BLaER1 treated with 17β-estradiol and CSF1 and Interleukin-3, amounts not matched to agents 10 nM and 100 nM (cell line): Measurements from ENCODE around the gene NFATC4.

Experiments used
- H3K27ac ChIP-seq, 11 experiments: shearing (Covaris generic); formaldehyde crosslinking; 2 replicates each; pipeline ENCODE4 v1.8.1; 2022
- H3K27me3 ChIP-seq, 11 experiments: shearing (Covaris generic); formaldehyde crosslinking; 2 replicates each; pipeline ENCODE4 v1.8.1; 2022
- H3K36me3 ChIP-seq, 11 experiments: shearing (Covaris generic); formaldehyde crosslinking; 2 replicates each; pipeline ENCODE4 v1.8.1; 2022
- H3K4me1 ChIP-seq, 10 experiments: shearing (Covaris generic); formaldehyde crosslinking; 2 replicates each; pipeline ENCODE4 v1.8.1; 2022
- H3K4me2 ChIP-seq, 11 experiments: shearing (Covaris generic); formaldehyde crosslinking; 2 replicates each; pipeline ENCODE4 v1.8.1; 2022
- H3K4me3 ChIP-seq, 10 experiments: shearing (Covaris generic); formaldehyde crosslinking; 2 replicates each; pipeline ENCODE4 v1.8.1; 2022
- H3K9ac ChIP-seq, 11 experiments: shearing (Covaris generic); formaldehyde crosslinking; 2 replicates each; pipeline ENCODE4 v1.8.1; 2022
- H3K9me3 ChIP-seq, 11 experiments: shearing (Covaris generic); formaldehyde crosslinking; replicated peaks in 1 of 11; 2 replicates each; pipeline ENCODE4 v1.8.1; 2022
- H4K20me1 ChIP-seq, 11 experiments: shearing (Covaris generic); formaldehyde crosslinking; 2 replicates each; pipeline ENCODE4 v1.8.1; 2022
- Cebpa-rat ChIP-seq, 11 experiments: shearing (Covaris generic); IDR thresholded peaks; 2 replicates each; pipeline ENCODE4 v1.8.1; 2022

The NFATC4 gene

GRCh38 chr14:24329073-24329663 is 38.8 kb upstream of the NFATC4 start:
- H3K9me3 ChIP-seq: no peaks in the 10 kb centered on the region
- H3K4me1 ChIP-seq: peaks cover 75 to 94% (median 88%) of the 10 kb centered on the region in 10 experiments
- H3K36me3 ChIP-seq: no peaks in the 10 kb centered on the region
- peak overlapping the region in 1 of 10 experiments; percentile 23; a peak in 1 of 20 replicates for H3K4me3 ChIP-seq
- peaks cover 20 to 34% (median 26%) of the 10 kb centered on the region in 11 experiments for H3K27me3 ChIP-seq
- peak overlapping the region; percentile 53 to 94 (median 80) for H3K4me2 ChIP-seq
- peaks cover 0 to 14% (median 5%) of the 10 kb centered on the region in 11 experiments; a peak in 9 of 22 replicates for H4K20me1 ChIP-seq
- no peak for TF ChIP-seq Cebpa-rat (IDR thresholded peaks at IDR 0.05)
- H3K9ac ChIP-seq: peak overlapping the region in 8 of 11 experiments; percentile 10 to 46 (median 30); a peak in 7 of 22 replicates
- peak overlapping the region in 8 of 11 experiments; percentile 20 to 60 (median 32); a peak in 11 of 22 replicates for H3K27ac ChIP-seq

GRCh38 chr14:24329736-24330135 is 38.2 kb upstream of the NFATC4 start:
- H3K9me3 ChIP-seq: no peaks in the 10 kb centered on the region
- peaks cover 0 to 20% (median 10%) of the 10 kb centered on the region in 11 experiments; a peak in 10 of 22 replicates for H4K20me1 ChIP-seq
- no peak for TF ChIP-seq Cebpa-rat (IDR thresholded peaks at IDR 0.05)
- H3K4me1 ChIP-seq: peaks cover 80 to 97% (median 89%) of the 10 kb centered on the region in 10 experiments
- peak overlapping the region in 6 of 11 experiments; percentile 20 to 60 (median 40); a peak in 8 of 22 replicates for H3K27ac ChIP-seq
- H3K36me3 ChIP-seq: no peaks in the 10 kb centered on the region
- peak overlapping the region; percentile 53 to 94 (median 80); a peak in 21 of 22 replicates for H3K4me2 ChIP-seq
- peaks cover 25 to 39% (median 32%) of the 10 kb centered on the region in 11 experiments for H3K27me3 ChIP-seq
- no peak overlapping the region for H3K4me3 ChIP-seq
- H3K9ac ChIP-seq: peak overlapping the region in 3 of 11 experiments; percentile 15 to 46 (median 38); a peak in 2 of 22 replicates

- peaks cover 83 to 97% (median 89%) of the 10 kb centered on the region in 10 experiments for H3K4me1 ChIP-seq
- no peaks in the 10 kb centered on the region for H3K9me3 ChIP-seq
- no peaks in the 10 kb centered on the region for H3K36me3 ChIP-seq
- no peak overlapping the region for H3K27ac ChIP-seq
- H3K27me3 ChIP-seq: peaks cover 39 to 53% (median 45%) of the 10 kb centered on the region in 11 experiments
- peaks cover 0 to 31% (median 11%) of the 10 kb centered on the region in 11 experiments; a peak in 10 of 22 replicates for H4K20me1 ChIP-seq
- no peak for TF ChIP-seq Cebpa-rat (IDR thresholded peaks at IDR 0.05)
- peak overlapping the region in 10 of 11 experiments; percentile 75 to 96 (median 92); a peak in 19 of 22 replicates for H3K4me2 ChIP-seq
- no peak overlapping the region for H3K9ac ChIP-seq
- H3K4me3 ChIP-seq: no peak overlapping the region
Observed at GRCh38 chr14:24330973-24331674, 36.9 kb upstream of the NFATC4 start.

- Histone ChIP-seq H4K20me1 (peaks cover 0 to 38% (median 11%) of the 10 kb centered on the region in 11 experiments; a peak in 10 of 22 replicates), H3K9me3 (no peaks in the 10 kb centered on the region), H3K36me3 (peaks cover 0 to 6% (median 0%) of the 10 kb centered on the region in 11 experiments; a peak in 3 of 22 replicates), H3K27me3 (peaks cover 46 to 60% (median 52%) of the 10 kb centered on the region in 11 experiments), H3K4me3 (peak overlapping the region in 1 of 10 experiments; percentile 43; a peak in 2 of 20 replicates), H3K27ac (no peak overlapping the region), H3K4me1 (peaks cover 78 to 97% (median 85%) of the 10 kb centered on the region in 10 experiments), H3K4me2 (peak overlapping the region; percentile 75 to 96 (median 92)), H3K9ac (no peak overlapping the region)
- TF ChIP-seq Cebpa-rat (IDR thresholded peaks at IDR 0.05): no peak
Observed at GRCh38 chr14:24331731-24332267, 36.2 kb upstream of the NFATC4 start.

GRCh38 chr14:24332268-24332993 is 35.6 kb upstream of the NFATC4 start:
- peak in 7 of 11 experiments; percentile 45 to 89 (median 71); a peak in 14 of 22 replicates for TF ChIP-seq Cebpa-rat (IDR thresholded peaks at IDR 0.05)
- H3K4me3 ChIP-seq: peak overlapping the region; percentile 34 to 62 (median 40)
- H3K27me3 ChIP-seq: peaks cover 52 to 66% (median 59%) of the 10 kb centered on the region in 11 experiments
- peak overlapping the region in 4 of 11 experiments; percentile 15 to 34 (median 26); a peak in 3 of 22 replicates for H3K9ac ChIP-seq
- peaks cover 0 to 12% (median 0%) of the 10 kb centered on the region in 11 experiments; a peak in 5 of 22 replicates for H3K36me3 ChIP-seq
- peaks cover 0 to 40% (median 11%) of the 10 kb centered on the region in 11 experiments; a peak in 10 of 22 replicates for H4K20me1 ChIP-seq
- peak overlapping the region; percentile 75 to 96 (median 92) for H3K4me2 ChIP-seq
- peaks cover 72 to 91% (median 79%) of the 10 kb centered on the region in 10 experiments for H3K4me1 ChIP-seq
- no peak overlapping the region for H3K27ac ChIP-seq
- no peaks in the 10 kb centered on the region for H3K9me3 ChIP-seq

GRCh38 chr14:24334431-24335291 is 33.3 kb upstream of the NFATC4 start, which contains the start of gene ADCY4:
ADCY4 (minus strand) TSS chr14:24335071; CDS start chr14:24334652, 419 bp downstream.
- H3K36me3 ChIP-seq: peaks cover 0 to 21% (median 0%) of the 10 kb centered on the region in 11 experiments; a peak in 5 of 22 replicates
- peaks cover 63 to 88% (median 72%) of the 10 kb centered on the region in 10 experiments for H3K4me1 ChIP-seq
- H4K20me1 ChIP-seq: peaks cover 0 to 40% (median 11%) of the 10 kb centered on the region in 11 experiments; a peak in 10 of 22 replicates
- H3K9ac ChIP-seq: 0 out of 22 replicates have a peak within 1 kb of the TSS, but pooled peaks of 1 of the 11 experiments have one; percentile 9
- H3K27me3 ChIP-seq: peaks cover 75 to 89% (median 81%) of the 10 kb centered on the region in 11 experiments
- H3K4me2 ChIP-seq: peak within 1 kb of the TSS; percentile 67 to 96 (median 91)
- peaks cover 0 to 12% (median 6%) of the 10 kb centered on the region in 11 experiments; a peak in 6 of 22 replicates for H3K9me3 ChIP-seq
- H3K4me3 ChIP-seq: peak within 1 kb of the TSS in 9 of 10 experiments; percentile 5 to 52 (median 37); a peak in 15 of 20 replicates
- no peak for TF ChIP-seq Cebpa-rat (IDR thresholded peaks at IDR 0.05)
- H3K27ac ChIP-seq: no peak within 1 kb of the TSS
